A549 treated with RU486 at 1 μM for 4 hours (cell line): ENCODE data around the gene MDH1B. TPM values are rescaled to one million over a fixed set of nuclear protein-coding genes. Genes with fewer than 3 reads are reported as not detected.

Source experiments
- total RNA-seq: library from RNA; stranded (reverse); fragments of 200-300 nt; extraction: Qiagen RNA extraction; gene quantifications from 5 replicates; pipeline ENCODE4 v1.2.3, GENCODE V29; 2022; ENCODE audit warnings: low read depth

MDH1B gene
- 1.1 to 3.0 TPM (median 1.2 TPM) in 5 replicates for total RNA-seq

GRCh38 chr2:206765242-206766056 is at the start of gene MDH1B, which contains the start of gene FASTKD2:
Gene MDH1B (minus strand): TSS chr2:206765328. CDS start chr2:206765271, 57 bp downstream.
Gene FASTKD2 (plus strand): TSS chr2:206765606. CDS start chr2:206766694, 1,088 bp downstream.

DNA sequence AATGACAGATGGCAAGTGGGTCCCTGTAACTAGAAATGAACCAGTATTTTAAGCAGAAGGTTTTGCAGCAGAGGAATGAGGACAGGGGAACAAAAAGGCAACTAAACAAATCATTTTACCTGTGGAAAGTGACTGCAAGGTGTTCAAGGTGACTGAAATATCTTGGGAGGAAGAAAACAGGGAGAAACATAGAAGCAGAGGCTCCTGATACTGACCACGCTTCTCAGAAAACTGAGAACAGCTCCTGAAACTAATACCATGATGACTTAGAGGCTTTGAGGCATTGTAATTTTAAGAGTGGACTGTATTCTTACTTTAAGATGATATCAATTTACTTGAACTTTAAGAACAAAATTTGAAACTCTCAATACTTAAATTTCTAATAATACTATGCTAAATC is 46.8 kb downstream of the MDH1B start, which contains the start of gene DYTN:
Gene DYTN, minus strand, starts transcription at position 101 of the 400 bp plus-strand sequence. CDS start 117 bp downstream, outside the sequence.

Other genes starting within 250 kb of the MDH1B start
- gene FAM237A, start 122.8 kb downstream of the MDH1B start, total RNA-seq: not detected in 5 replicates
- not detected in 5 replicates for gene DYTN, start 46.9 kb downstream of the MDH1B start, total RNA-seq
- gene FASTKD2, start 278 bp upstream of the MDH1B start, total RNA-seq: 17.6 to 39.4 TPM (median 35.7 TPM) in 5 replicates
- not detected in 5 replicates for gene CPO, start 174.2 kb upstream of the MDH1B start, total RNA-seq